ENCODE measurements around the gene C5. TPM values are rescaled to one million over a fixed set of nuclear protein-coding genes. Genes with fewer than 3 reads are reported as not detected.

C5 gene
- total RNA-seq, 1 experiment from 2014 or later = 0.57 TPM

DNA sequence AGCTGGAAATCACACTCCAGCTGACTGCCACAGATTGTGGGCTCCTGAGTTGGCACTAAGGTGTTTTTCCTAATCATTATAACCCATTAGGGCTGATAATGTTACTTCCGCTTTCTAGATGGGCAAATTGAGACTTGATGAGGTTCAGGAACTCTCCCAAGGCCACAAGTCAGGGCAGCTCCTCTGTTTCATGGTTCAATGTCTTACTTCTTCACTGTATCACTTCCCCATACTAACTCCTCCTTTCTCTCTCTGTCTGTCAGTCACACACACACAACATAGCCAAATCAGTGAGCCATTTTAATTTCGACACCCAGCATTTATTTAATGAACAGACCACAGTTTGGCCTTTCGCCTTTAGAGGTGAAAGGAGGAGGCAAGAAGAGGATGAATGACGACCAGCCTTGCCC lies 105.6 kb downstream of the C5 start (continued):
- TF ChIP-seq, protein P1, sequence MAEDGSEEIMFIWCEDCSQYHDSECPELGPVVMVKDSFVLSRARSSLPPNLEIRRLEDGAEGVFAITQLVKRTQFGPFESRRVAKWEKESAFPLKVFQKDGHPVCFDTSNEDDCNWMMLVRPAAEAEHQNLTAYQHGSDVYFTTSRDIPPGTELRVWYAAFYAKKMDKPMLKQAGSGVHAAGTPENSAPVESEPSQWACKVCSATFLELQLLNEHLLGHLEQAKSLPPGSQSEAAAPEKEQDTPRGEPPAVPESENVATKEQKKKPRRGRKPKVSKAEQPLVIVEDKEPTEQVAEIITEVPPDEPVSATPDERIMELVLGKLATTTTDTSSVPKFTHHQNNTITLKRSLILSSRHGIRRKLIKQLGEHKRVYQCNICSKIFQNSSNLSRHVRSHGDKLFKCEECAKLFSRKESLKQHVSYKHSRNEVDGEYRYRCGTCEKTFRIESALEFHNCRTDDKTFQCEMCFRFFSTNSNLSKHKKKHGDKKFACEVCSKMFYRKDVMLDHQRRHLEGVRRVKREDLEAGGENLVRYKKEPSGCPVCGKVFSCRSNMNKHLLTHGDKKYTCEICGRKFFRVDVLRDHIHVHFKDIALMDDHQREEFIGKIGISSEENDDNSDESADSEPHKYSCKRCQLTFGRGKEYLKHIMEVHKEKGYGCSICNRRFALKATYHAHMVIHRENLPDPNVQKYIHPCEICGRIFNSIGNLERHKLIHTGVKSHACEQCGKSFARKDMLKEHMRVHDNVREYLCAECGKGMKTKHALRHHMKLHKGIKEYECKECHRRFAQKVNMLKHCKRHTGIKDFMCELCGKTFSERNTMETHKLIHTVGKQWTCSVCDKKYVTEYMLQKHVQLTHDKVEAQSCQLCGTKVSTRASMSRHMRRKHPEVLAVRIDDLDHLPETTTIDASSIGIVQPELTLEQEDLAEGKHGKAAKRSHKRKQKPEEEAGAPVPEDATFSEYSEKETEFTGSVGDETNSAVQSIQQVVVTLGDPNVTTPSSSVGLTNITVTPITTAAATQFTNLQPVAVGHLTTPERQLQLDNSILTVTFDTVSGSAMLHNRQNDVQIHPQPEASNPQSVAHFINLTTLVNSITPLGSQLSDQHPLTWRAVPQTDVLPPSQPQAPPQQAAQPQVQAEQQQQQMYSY (CRISPR knock-in tag; IDR thresholded peaks at IDR 0.05) = no peak
- TF ChIP-seq, protein P2, sequence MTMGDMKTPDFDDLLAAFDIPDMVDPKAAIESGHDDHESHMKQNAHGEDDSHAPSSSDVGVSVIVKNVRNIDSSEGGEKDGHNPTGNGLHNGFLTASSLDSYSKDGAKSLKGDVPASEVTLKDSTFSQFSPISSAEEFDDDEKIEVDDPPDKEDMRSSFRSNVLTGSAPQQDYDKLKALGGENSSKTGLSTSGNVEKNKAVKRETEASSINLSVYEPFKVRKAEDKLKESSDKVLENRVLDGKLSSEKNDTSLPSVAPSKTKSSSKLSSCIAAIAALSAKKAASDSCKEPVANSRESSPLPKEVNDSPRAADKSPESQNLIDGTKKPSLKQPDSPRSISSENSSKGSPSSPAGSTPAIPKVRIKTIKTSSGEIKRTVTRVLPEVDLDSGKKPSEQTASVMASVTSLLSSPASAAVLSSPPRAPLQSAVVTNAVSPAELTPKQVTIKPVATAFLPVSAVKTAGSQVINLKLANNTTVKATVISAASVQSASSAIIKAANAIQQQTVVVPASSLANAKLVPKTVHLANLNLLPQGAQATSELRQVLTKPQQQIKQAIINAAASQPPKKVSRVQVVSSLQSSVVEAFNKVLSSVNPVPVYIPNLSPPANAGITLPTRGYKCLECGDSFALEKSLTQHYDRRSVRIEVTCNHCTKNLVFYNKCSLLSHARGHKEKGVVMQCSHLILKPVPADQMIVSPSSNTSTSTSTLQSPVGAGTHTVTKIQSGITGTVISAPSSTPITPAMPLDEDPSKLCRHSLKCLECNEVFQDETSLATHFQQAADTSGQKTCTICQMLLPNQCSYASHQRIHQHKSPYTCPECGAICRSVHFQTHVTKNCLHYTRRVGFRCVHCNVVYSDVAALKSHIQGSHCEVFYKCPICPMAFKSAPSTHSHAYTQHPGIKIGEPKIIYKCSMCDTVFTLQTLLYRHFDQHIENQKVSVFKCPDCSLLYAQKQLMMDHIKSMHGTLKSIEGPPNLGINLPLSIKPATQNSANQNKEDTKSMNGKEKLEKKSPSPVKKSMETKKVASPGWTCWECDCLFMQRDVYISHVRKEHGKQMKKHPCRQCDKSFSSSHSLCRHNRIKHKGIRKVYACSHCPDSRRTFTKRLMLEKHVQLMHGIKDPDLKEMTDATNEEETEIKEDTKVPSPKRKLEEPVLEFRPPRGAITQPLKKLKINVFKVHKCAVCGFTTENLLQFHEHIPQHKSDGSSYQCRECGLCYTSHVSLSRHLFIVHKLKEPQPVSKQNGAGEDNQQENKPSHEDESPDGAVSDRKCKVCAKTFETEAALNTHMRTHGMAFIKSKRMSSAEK (CRISPR knock-in tag; IDR thresholded peaks at IDR 0.05; ENCODE audit: borderline replicate concordance) = no peak
- TF ChIP-seq MXD4 (CRISPR knock-in tag; IDR thresholded peaks at IDR 0.05; ENCODE audit: borderline replicate concordance) (no peak), ZNF121 (CRISPR knock-in tag; IDR thresholded peaks at IDR 0.05) (no peak), CBFB (CRISPR knock-in tag; IDR thresholded peaks at IDR 0.05; ENCODE audit: low read depth) (no peak), RELA (CRISPR knock-in tag; IDR thresholded peaks at IDR 0.05; ENCODE audit: borderline replicate concordance) (no peak)
- TF ChIP-seq, protein P3, sequence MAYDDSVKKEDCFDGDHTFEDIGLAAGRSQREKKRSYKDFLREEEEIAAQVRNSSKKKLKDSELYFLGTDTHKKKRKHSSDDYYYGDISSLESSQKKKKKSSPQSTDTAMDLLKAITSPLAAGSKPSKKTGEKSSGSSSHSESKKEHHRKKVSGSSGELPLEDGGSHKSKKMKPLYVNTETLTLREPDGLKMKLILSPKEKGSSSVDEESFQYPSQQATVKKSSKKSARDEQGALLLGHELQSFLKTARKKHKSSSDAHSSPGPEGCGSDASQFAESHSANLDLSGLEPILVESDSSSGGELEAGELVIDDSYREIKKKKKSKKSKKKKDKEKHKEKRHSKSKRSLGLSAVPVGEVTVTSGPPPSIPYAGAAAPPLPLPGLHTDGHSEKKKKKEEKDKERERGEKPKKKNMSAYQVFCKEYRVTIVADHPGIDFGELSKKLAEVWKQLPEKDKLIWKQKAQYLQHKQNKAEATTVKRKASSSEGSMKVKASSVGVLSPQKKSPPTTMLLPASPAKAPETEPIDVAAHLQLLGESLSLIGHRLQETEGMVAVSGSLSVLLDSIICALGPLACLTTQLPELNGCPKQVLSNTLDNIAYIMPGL (CRISPR knock-in tag; IDR thresholded peaks at IDR 0.05) = no peak

DNA sequence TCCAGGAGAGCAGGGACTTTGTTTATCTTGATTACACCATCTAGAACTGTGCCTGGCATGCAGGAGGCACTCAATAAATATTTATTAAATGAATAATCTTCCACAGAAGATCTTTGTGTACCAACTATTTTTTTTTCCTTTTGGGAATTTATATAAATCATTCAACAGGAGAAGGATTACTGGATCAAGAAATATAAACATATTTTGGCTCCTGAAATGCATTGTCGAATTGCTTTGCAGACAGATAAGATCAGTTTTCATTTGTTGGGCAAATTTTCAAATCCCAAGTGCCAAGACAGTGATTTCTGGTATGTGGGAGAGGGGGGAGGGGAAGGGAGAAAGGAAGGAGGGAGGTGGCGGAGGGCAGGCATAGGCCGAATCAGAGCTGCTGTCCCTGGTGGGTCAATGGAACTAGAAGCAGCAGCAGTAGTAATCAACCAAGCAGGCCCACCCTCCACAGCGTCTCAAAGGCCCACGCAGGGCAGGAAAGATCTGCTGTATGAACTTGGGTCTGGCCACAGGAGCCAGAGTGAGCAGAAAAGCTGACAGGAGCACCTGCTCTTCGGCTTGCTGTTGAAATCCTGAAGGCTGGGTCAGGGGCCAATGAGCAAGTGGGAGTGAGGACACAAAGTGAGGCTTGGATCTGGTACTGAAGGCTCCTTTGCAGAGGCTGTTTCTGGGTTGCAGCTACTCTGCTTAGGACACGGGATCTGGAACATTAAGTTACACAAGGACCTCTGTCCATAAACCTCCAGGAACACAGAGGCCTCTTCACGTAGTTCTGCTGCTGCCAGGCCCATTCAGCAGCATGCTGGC lies 107.7 kb downstream of the C5 start:
- ATAC-seq = peak; percentile 90
- TF ChIP-seq, protein P4, sequence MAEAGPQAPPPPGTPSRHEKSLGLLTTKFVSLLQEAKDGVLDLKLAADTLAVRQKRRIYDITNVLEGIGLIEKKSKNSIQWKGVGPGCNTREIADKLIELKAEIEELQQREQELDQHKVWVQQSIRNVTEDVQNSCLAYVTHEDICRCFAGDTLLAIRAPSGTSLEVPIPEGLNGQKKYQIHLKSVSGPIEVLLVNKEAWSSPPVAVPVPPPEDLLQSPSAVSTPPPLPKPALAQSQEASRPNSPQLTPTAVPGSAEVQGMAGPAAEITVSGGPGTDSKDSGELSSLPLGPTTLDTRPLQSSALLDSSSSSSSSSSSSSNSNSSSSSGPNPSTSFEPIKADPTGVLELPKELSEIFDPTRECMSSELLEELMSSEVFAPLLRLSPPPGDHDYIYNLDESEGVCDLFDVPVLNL (CRISPR knock-in tag; IDR thresholded peaks at IDR 0.05; ENCODE audit: borderline replicate concordance, low read depth) = no peak
- TF ChIP-seq, protein P2 (CRISPR knock-in tag; IDR thresholded peaks at IDR 0.05; ENCODE audit: borderline replicate concordance) = no peak
- TF ChIP-seq MYBL2 (CRISPR knock-in tag; IDR thresholded peaks at IDR 0.05) (no peak), NR2C2 (CRISPR knock-in tag; IDR thresholded peaks at IDR 0.05) (no peak), OVOL2 (CRISPR knock-in tag; IDR thresholded peaks at IDR 0.05; ENCODE audit: borderline replicate concordance) (no peak), RORB (CRISPR knock-in tag; IDR thresholded peaks at IDR 0.05) (no peak), ESRRA (CRISPR knock-in tag; IDR thresholded peaks at IDR 0.05; ENCODE audit: borderline replicate concordance) (no peak), ELF4 (CRISPR knock-in tag; IDR thresholded peaks at IDR 0.05; ENCODE audit: low read depth) (no peak), NR1H2 (CRISPR knock-in tag; IDR thresholded peaks at IDR 0.05) (no peak)
- TF ChIP-seq, protein P5, sequence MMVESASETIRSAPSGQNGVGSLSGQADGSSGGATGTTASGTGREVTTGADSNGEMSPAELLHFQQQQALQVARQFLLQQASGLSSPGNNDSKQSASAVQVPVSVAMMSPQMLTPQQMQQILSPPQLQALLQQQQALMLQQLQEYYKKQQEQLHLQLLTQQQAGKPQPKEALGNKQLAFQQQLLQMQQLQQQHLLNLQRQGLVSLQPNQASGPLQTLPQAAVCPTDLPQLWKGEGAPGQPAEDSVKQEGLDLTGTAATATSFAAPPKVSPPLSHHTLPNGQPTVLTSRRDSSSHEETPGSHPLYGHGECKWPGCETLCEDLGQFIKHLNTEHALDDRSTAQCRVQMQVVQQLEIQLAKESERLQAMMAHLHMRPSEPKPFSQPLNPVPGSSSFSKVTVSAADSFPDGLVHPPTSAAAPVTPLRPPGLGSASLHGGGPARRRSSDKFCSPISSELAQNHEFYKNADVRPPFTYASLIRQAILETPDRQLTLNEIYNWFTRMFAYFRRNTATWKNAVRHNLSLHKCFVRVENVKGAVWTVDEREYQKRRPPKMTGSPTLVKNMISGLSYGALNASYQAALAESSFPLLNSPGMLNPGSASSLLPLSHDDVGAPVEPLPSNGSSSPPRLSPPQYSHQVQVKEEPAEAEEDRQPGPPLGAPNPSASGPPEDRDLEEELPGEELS (CRISPR knock-in tag; IDR thresholded peaks at IDR 0.05) = no peak

More for the DNA sequence above, 107.7 kb downstream of the C5 start:
- DNase-seq (ENCODE audit: low spot score) = peak; percentile 35
- Mint-ChIP-seq H3K4me3 (no peak overlapping the region), H3K4me1 (peaks cover 38% of the 10 kb centered on the region), H3K27me3 (ENCODE audit: low read depth) (no peaks in the 10 kb centered on the region), H3K36me3 (no peaks in the 10 kb centered on the region), H3K9me3 (no peaks in the 10 kb centered on the region), H3K27ac (no peak overlapping the region)
- CTCF ChIA-PET = interaction anchor here (0.6 to 2.5 kb wide), 4 partner anchors 39 to 356 kb away, joined by 4 to 11 read pairs (median 5); no protein-coding TSS in a partner anchor
- POLR2A ChIA-PET = no interaction called here

All from WTC11 (cell line).